CD4-positive, alpha-beta T cell treated with Interleukin-2 at 100 ng/mL for 4 hours (primary cell): ENCODE results near the gene DNAH17.

Experiments
- DNase-seq: peaks from one replicate; pipeline ENCODE4 v3.0.0-alpha.2; 2020; ENCODE audit warnings: low spot score

The DNAH17 gene

GRCh38 chr17:78411241-78411857, 165.8 kb downstream of the DNAH17 start:
- no peak for DNase-seq

DNA sequence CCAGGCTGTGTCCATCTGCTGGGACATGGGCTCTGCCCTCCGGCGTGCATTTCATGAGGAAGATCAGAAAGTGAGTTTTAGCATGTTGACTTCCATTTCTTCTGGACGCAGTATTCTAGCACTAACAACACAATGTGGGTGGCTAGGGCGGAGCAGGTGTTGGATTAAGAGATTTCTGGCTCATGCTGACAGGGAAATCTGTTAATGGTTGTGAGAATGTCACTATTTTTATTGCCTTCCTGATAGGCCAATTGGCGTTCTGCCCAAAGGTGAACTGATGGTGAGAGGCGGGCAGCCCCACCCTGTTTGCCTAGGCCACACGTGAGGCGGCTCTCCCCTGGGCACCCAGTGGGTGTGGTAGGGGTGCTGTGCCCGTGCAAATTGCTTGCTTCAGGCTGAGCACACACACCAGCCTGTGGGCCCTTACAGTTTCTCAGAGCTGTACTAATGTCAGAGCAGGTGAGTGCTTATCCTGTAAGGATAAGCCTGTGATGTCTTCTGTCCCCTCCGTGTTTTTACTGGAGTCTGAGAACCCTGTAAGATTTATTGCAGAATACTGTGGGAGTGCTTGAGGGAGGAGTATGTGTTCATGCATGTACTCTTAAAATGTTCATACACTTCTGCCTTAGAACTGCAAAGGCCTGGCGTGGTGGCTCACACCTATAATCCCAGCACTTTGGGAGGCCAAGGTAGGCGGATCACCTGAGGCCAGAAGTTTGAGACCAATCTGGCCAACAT, 167.8 kb downstream of the DNAH17 start:
- no peak for DNase-seq

DNA sequence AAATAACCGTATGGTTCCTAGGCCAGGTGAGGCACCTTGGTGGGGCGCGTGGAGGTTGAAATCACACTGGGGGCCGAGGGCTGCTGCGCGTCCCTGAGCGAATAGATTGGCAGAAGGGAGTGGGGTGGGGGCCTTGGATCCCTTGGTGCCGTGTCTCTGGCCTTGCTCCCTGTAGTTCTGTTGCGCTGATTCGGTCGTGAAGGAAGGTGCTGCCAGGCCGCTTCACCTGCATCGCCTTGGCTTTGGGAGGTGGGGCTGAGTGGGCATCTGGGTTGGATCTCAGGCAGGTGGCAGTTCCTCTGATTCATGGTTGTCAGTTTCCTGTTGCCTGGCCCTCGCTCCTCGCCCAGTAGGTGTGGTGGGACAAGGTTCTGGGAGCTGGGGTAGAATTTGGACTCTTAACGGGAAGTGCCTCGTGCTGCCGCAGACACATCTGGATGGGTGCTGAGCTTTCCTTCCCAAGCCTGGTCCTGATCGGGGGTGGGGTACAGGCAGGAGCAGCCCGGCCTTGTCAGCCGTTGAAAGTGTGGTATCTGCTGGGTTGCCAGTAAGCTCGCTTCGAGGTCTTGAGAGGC, 168.6 kb downstream of the DNAH17 start:
- no peak for DNase-seq

DNA sequence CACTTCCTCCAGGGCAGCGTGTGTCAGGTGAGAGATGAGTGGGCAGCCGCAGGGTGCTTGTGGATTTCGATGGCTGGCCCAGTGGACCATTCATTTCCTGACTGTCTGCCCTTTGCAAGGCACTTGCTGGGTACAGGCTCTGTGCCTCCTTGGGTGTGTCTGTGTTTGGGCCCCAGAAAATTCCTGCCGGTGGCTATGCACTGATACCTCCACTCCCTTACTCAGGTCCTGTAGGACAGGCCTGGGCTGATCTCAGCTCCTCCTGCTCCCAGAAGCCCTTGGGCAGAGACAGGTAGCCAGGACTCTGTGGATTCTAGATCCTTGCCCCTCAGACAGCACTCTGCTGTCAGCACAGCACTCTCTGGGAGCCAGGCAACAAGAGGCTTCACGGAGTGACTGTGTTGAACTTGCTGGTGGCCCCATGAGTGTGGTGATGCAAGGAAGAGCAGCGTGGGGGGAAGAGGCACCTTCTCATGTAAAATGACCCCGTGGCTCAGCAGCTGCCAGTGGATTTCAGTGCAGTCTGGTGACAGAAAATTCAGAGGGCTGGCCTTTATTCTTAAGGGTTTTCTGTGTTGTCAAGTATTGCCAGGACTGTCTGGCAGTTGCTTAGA, 169.7 kb downstream of the DNAH17 start:
- no peak for DNase-seq

DNA sequence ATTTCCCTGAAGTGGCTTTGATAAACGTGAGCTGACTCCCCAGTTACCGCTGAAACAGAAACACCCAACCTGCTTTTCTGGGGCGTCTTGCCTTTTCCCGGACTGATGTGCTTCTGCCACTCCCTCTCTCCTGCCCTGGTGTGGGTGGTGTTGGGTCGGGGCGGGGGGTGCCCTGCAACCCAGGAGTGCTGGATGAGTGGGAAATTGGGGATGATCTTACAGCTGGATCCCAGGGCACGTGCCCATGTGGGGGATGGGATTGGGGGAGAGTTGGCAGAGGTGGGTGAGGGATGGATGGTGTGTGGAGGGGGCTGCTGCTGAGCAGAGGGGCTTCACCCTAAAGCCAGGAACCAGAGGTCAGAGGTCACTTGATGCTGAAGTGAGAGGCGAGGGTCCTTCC, 170.3 kb downstream of the DNAH17 start:
- DNase-seq, result no peak

DNA sequence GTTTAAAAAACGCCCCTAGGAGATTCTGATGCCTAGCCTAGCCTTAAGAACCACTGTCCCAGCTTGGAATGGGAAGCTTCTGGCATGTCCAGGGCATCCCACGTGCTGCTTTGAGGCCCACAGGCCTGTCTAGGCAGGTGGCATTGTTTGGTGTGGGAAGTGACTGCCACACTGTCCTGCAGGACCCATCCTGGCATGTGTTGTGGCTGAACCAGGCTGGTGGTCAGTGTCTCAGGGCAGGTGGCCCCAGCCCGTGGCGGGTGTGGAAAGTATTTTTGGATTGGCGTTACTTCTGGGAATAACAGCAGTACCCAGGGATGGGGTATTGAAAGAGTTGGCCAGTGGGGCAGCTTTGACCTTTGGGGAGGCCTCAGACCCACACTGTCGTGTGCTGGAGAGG, 170.8 kb downstream of the DNAH17 start:
- DNase-seq, result no peak

DNA sequence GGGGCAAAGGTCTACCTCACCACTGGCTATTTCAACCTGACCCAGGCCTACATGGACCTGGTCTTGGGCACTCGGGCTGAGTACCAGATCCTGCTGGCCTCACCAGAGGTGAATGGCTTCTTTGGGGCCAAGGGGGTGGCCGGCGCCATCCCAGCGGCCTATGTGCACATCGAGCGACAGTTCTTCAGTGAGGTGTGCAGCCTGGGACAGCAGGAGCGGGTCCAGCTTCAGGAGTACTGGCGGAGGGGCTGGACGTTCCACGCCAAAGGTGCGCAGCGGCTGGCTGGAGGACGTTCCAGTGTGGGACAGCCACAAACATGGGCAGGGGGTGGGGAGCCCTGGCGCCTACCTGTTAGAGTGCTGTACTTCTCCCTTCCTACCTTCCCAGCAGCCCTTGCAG, 173.4 kb downstream of the DNAH17 start:
- no peak for DNase-seq

- no peak for DNase-seq
These were observed 175.3 kb downstream of the DNAH17 start for GRCh38 chr17:78401891-78402290.

GRCh38 chr17:78401246-78401645, 175.9 kb downstream of the DNAH17 start:
- no peak for DNase-seq

DNA sequence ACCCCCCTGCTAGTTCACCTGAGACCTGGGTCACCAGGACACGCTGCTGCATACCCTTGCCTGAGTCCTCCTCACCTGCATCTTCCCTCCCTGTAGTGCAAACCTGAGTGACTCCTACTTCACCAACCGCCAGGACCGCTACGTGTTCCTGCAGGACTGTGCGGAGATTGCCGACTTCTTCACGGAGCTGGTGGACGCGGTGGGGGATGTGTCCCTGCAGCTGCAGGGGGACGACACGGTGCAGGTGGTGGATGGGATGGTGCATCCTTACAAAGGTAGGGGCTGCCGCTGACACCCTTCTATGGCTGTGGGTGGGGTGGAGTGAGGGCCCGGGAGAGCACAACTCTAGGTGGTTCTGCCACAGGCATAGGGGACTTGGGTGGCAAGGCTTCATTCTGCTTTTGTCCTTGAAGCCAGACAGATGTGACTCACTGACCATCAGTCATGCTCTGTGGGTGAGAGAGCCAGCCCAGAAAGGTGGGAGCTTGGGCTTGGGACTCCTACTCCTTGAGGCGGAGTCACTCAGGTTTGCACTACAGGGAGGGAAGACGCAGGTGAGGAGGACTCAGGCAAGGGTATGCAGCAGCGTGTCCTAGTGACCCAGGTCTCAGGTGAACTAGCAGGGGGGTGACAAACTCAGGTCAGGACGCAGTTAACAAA, 176.5 kb downstream of the DNAH17 start:
- no peak for DNase-seq

DNA sequence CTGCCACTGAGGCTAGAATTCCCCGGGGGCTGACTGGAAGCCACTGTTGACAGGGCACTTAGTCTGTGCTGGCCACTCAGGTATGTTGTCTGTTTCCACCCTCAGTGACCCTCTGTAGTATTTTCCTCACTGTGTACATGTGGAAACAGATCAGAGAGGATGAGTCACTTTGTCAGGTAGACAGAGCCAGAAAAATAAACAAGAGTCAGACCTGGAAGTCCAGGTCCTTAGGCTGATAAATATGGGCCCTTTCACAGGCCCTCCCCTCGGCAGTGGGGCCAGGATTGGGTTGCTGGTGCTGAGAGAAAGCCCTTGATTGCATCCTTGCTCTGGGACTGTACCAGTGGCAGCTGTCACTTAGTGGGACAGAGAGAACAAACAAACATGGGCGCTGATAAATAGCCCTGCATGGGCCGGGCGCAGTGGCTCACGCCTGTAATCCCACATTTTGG, 177.5 kb downstream of the DNAH17 start:
- no peak for DNase-seq

DNA sequence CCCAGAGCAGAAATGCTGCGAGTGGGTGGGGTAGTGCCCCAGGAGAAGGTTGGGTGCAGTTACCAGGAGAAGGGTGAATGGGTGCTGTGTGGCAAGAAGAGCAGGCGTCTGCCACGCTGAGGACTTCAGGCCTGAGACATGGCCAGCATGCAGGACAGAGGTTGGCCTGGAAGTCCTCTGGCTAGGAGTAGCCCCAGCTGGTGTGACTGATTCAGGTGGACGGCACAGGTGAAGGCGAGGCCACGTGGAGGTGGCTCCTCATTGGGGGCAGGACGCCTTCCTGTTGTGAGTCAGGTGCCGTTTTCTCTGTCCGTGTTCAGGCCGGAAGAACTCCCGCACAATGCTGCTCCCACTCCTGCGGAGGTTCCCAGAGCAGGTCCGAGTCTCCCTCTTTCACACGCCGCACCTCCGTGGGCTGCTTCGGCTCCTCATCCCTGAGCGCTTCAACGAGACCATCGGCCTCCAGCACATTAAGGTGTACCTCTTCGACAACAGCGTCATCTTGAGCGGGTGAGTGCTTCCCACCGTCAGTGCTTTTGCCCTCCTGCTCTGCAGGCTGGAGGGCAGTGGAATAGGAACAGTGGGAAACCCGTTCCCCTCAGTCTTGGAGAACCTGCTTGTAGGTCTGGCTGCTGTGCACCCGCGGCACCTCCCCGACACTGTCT, 178.0 kb downstream of the DNAH17 start:
- no peak for DNase-seq

DNA sequence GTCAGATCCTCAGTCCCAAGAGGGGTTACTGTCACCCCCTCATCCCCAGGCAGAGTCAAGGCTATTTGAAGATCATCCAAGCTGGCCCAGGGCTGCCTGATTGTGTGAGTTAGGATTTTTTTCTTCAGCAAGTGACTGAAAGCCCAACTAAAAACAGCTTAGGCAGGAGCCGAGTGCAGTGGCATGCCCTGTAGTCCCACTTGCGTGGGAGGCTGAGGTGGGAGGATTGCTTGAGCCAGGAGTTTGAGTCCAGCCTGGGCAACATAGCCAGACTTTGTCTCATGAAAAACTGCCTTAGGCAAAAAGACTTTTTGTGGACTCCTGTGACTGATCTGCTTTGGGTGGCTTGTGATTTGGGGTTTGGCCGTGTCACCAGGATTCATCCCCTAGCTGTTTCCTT, 178.8 kb downstream of the DNAH17 start:
- DNase-seq, result no peak

GRCh38 chr17:78397681-78398101, 179.5 kb downstream of the DNAH17 start:
- no peak for DNase-seq

DNA sequence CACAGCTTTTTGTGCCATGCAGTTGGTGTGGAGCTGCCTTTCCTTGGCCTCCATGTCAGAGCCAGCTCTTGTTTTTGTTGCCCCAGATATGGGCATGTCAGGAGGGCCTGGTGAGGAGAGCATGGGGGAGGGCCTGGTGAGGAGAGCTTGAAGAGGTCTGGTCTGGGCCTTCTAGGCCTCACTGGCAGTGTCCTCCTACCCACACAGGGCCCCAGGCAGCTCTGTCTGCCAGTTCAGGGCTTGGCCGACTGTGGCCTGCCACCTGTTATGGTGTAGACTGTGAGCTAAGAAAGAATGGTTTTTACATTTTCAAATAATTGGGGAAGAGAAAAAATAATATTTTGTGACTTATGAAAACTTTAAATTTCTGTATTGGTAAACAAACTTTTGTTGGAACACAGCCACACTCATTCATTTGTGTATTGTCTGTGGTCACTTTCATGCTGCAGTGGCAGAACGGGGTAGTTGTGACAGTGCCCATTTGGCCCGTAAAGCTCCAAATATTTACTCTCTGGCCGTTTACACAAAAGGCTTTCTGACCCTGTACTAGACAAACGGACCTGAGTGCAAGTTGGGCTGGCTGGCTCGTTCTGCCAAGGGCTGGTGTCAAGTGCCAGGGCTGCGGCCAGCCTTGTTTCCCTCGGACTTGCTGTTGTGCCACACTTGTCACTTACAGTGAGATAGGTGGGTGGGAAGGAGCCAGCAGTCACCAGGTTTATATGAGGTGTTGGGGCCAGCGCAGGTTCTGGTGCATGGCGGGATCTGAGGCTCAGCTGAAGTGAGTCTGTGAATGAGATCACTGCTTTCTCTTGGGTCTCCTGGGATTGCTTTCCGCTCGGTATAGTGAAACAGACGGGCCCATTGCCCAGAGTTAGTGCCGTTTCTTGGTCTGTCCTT, 180.5 kb downstream of the DNAH17 start:
- DNase-seq, result no peak

- DNase-seq, result no peak
These were observed 182.0 kb downstream of the DNAH17 start for GRCh38 chr17:78395155-78395554.

DNA sequence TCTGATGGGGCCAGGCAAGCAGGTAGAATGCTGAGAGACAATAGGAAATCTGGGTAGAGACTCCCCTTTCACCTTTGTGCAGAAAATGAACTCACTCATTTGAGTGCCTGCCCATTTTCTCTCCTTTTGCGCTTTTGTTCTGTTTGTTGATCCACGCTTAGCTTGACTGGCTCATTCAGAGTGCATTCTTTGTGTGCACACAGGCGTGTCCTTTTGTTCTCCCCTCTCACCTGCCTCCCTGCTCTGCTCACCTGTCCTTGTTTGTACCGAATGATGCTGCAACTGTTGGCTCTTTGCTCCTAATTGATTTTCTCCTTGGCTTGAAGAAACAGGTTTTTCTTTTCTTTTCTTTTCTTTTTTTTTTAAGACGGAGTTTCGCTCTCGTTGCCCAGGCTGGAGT, 183.0 kb downstream of the DNAH17 start:
- DNase-seq, result no peak

DNA sequence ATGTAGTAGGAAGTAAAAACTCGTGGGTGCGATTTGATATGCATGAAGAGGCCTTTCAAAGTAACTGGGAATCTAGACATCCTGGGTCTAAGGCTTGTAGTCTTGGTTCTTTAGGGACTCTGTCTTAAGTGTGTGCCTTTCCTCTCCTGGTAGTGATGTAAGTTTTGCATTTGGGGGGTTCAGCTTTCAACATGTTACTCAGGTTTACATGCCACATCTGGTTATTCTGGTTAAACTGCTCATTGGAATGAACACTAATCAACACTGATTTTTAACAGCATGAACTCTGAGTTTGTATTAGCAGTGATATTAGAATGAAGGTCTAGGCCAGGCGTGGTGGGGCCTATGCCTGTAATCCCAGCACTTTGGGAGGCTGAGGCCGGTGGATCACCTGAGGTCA, 183.6 kb downstream of the DNAH17 start:
- no peak for DNase-seq

DNA sequence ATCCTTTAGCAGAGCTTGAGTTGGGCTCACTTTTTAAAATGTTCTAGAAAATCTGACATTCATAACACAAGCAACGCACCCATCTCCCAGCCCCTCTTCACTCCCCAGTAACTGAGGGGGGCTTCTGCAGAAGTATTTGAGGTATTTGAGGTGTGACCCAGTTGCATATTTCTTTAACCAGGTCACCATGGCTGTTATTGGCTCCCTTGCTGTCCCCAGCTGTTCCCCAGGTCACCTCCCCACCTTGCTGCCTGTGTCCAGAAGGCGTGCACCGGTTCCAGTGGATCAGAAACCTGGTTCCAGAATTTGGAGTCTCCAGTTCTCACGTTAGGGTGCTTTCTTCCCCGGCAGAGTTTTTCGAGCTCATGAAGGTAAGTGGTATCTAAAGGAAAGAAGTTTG, 184.9 kb downstream of the DNAH17 start:
- no peak for DNase-seq

DNA sequence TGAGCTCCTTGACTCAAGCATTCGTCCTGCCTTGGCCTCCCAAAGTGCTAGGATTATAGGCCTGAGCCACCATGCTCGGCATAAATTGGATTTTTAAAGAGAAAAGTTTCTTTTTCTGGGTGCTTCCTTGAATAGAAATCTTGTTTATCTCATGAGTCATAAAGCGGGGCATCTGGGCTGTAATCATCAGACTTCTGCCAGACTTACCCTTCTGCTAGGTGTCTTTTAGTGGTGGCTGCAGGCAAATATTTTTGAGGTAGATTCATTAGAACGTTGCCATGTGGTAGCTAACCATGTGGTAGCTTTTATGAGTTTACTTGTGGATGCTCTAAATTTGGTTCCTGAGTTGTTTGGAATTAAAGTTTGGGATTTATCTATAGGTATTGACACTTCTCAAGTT, 185.4 kb downstream of the DNAH17 start:
- no peak for DNase-seq

DNA sequence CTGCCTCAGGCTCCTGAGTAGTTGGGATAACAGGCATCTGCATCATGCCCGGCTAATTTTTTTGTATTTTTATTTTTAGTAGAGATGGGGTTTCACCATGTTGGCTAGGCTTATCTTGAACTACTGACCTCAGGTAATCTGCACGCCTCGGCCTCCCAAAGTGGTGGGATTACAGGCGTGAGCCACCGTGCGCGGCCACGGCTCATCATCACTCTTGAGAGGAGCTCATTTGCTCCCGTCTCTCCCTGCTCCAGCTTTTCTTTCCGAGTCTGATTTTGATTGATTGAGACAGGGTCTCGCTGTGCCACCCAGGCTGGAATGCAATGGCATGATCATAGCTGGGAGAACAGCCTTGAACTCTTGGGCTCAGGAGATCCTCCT, 186.2 kb downstream of the DNAH17 start:
- DNase-seq, result no peak
